ENCODE results near the gene ARL14EPL.

Gene ARL14EPL

GRCh38 chr5:116032094-116032517, at the start of gene ARL14EPL:
Gene ARL14EPL (plus strand): TSS chr5:116032472. CDS start chr5:116051466, 18,994 bp downstream.
- no peak for DNase-seq (ENCODE audit: low read depth, low spot score)

GRCh38 chr5:115983519-115983918, 48.8 kb upstream of the ARL14EPL start:
- DNase-seq (ENCODE audit: low read depth, low spot score), result no peak

- no peak for DNase-seq (ENCODE audit: low read depth, low spot score)
Observed at GRCh38 chr5:115985802-115986757, 46.2 kb upstream of the ARL14EPL start.

DNA sequence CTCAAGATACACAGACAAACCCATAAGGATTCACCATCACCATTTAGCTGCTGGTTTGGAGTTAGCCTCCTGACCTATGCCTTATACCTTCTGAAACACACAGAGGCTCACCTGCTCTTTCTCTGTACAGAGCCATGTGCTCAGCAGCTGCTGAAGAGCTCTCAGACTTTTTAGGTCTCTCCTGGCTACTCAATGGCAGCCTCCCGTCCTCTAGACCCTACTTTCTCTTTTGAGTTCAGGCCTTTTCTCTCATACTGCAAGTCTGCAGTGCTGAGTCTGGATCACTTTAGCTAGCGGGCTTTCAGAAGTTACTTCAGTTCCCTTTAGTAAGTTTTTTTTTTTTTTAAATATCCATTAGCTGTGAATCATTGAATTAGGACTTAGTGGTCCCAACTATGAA, 44.3 kb upstream of the ARL14EPL start:
- no peak for DNase-seq (ENCODE audit: low read depth, low spot score)

DNA sequence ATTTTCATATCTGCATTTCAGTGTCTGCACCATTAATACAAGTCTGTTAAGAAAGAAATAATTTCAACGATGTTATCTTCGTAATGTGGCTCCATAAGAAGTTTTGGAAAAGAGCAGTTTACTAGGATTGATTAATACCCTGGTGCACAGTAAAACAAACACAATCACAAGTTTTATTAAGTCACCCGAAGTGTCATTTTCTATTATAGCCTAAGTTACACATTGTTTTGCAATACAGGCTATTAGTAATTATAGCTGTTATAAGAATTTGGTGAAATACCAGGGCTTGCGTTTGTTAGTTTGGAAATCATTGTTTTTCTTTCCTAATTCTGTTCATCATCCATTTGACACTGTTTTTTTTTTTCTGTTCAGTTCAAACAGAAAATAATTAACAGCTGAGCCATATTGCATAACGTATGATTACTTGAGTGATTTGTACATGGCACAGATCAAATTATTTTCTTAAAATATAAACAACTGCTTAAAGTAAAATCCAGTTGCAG, 39.4 kb upstream of the ARL14EPL start:
- DNase-seq (ENCODE audit: low read depth, low spot score), result no peak

DNA sequence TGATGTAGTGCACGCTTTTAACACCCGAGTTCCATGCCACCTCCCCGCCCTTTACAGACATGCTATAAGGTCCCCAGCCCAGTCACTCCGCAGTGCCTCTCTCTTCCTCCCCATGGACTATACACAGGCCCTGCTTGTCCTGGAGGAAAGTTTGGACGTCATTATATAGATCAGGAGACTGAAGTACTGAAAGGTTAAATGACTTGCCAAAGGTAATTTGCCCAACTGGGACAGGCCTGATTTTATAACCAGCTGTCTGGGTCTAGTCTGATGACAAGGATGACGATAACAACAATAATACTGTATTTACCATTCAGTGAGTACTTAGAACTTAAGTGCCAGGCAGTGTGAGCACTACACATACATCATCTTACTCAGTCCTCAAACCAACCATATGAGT, 36.9 kb upstream of the ARL14EPL start:
- no peak for DNase-seq (ENCODE audit: low read depth, low spot score)

GRCh38 chr5:116002116-116002906, 30.0 kb upstream of the ARL14EPL start:
- DNase-seq (ENCODE audit: low read depth, low spot score), result no peak

DNA sequence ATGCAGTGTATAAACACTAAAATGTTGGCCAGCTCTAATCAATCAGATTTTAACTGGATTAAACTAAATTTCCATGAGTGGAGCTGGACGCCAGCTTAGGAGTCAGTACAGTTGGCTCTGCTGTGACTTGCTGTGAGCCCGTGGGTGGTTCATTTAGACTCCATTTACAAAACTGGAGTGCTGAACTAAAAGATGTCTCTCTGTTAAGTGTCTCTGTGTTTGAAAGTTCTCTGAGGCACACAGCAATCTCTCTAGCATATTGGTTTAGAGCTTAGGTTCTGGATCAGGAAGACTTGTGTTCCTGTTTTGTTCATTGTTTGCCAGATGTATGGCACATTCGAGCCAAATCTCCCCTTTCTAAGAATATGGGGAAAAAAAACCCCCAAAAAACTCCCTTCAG, 28.0 kb upstream of the ARL14EPL start:
- DNase-seq (ENCODE audit: low read depth, low spot score), result no peak

DNA sequence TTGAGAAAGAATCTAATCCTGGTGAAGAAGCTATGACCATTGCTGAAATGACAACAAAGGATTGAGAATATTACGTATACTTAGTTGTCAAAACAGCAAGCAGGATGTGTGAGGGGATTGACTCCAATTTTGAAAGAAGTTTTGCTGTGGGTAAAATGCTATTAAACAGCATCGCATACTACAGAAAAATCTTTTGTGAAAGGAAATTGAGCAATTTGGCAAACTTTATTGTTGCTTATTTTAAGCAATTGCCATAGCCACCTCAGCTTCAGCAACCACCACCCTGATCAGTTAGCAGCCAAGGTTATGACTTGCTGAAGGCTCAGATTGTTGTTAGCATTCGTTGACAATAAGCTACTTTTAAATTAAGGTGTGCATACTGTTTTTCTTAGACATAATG, 22.5 kb upstream of the ARL14EPL start:
- DNase-seq (ENCODE audit: low read depth, low spot score), result no peak

GRCh38 chr5:116011046-116011445, 21.2 kb upstream of the ARL14EPL start:
- DNase-seq (ENCODE audit: low read depth, low spot score), result no peak

DNA sequence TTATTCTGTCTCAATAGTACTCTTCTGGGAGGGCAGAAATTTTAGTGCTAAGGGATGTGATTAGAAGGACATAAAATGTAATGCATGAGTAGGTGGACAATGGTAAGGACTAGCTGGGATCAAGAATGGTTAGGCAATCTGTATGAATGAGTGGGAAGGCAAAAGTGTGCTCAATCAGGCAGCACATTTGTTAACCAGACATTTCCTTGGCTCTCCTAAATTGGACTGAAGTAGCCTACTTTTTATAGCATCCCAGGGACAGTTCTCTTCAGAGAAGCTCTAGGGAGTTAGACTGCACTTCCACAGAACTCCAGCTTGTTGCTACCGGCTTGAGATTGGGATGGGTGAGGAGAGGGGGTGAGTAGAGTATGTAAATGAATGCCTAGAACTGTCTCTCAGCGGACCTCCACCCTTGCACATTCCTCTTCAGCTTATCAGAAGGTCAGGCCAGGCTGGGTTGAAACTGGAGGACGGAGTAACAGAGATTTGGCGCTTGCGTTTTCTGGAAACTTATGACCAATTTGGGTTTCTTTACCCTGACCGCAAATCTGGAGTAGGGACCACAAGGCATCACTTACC, 19.0 kb upstream of the ARL14EPL start:
- DNase-seq (ENCODE audit: low read depth, low spot score), result no peak

- DNase-seq (ENCODE audit: low read depth, low spot score), result no peak
Observed at GRCh38 chr5:116013936-116014335, 18.3 kb upstream of the ARL14EPL start.

DNA sequence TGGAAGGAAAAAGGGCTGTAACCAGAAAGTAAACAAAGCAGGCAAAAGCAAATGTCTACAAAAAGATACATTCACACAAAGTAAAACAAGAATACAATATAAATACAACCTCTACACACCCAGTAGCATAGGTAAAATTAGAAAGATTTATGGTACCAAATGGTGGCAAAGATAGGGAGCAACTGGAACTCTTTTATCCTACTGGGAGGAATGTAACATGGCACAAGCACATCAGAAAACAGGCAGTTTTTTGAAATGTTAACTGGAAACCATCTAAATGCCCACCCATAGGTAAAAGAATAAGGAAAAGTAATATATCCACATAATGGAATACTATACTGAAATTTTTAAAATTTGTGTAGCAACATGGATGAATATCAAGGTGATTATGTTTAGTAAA, 8.7 kb upstream of the ARL14EPL start:
- no peak for DNase-seq (ENCODE audit: low read depth, low spot score)

- no peak for DNase-seq (ENCODE audit: low read depth, low spot score)
Observed at GRCh38 chr5:116025866-116026265, 6.4 kb upstream of the ARL14EPL start.

GRCh38 chr5:116032991-116033390, 719 bp downstream of the ARL14EPL start:
- DNase-seq (ENCODE audit: low read depth, low spot score), result no peak

DNA sequence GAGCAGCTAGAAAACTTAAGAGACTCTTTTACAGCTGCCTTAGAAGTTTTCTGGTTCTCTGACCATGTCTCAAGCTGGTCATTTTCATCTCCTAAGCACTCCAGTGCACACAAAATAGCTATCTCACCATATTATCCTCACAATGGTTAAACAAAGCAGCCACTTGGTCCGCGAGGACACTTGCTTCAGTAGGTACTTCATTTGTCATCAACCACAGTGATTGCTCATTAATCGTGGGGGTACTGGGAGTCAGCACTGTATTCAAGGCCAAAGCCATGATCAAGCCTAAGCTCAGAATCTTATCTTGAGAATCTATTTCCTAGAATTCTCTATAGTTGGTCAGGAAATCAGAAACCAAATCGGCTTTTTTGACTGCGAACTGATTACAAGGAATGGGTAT, 2.9 kb downstream of the ARL14EPL start:
- no peak for DNase-seq (ENCODE audit: low read depth, low spot score)

- DNase-seq (ENCODE audit: low read depth, low spot score), result no peak
Observed at GRCh38 chr5:116037236-116037822, 5.1 kb downstream of the ARL14EPL start.

DNA sequence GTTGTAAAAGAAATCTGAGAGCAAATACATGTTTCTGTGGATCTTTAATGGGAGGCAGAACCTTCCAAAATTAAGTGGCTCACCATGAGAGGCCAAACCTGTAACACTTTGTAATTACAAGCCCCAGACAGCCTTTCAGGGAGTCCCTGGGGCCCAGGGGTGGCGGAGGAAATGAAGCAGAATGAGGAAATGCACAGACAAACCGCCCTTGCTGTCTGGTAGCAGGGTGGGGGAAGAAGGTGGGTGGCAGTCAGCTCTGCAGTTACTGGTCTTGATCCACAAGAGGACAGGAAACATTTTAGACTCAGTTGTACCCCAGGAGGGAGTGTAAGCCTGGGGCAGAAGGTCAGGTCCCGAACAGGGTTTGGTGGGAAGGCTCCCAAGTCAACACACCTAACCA, 6.5 kb downstream of the ARL14EPL start:
- no peak for DNase-seq (ENCODE audit: low read depth, low spot score)

GRCh38 chr5:116042375-116042774, 10.1 kb downstream of the ARL14EPL start:
- no peak for DNase-seq (ENCODE audit: low read depth, low spot score)

- no peak for DNase-seq (ENCODE audit: low read depth, low spot score)
Observed at GRCh38 chr5:116044073-116044472, 11.8 kb downstream of the ARL14EPL start.

DNA sequence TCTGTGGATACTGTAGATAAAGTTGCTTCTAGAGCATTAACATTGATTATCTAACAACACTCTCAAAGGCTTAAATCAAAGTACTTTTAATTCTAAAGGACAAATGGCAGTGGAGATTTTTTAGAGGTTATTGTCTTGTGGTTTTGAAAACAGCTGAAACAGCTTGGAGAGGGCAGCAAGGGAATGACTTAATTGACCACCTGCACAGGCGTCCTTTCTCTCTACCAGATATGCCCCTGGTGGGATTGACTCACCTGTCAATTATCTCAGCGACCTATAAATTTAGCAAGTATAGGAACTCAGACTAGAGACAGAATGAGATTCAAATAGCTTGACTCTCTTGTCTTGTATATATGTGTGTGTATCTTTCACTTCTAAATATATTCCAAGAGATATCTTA, 13.5 kb downstream of the ARL14EPL start:
- DNase-seq (ENCODE audit: low read depth, low spot score), result no peak

- DNase-seq (ENCODE audit: low read depth, low spot score), result no peak
Observed at GRCh38 chr5:116046261-116046660, 14.0 kb downstream of the ARL14EPL start.
